BLaER1 treated with 17β-estradiol and CSF1 and Interleukin-3, amounts not matched to agents 10 nM and 100 nM (cell line): ENCODE measurements around the gene EMID1.

ENCODE experiments used
- H3K27ac ChIP-seq, 11 experiments: shearing (Covaris generic); formaldehyde crosslinking; 2 replicates each; pipeline ENCODE4 v1.8.1; 2022
- H3K27me3 ChIP-seq, 11 experiments: shearing (Covaris generic); formaldehyde crosslinking; 2 replicates each; pipeline ENCODE4 v1.8.1; 2022
- H3K36me3 ChIP-seq, 11 experiments: shearing (Covaris generic); formaldehyde crosslinking; 2 replicates each; pipeline ENCODE4 v1.8.1; 2022
- H3K4me1 ChIP-seq, 10 experiments: shearing (Covaris generic); formaldehyde crosslinking; 2 replicates each; pipeline ENCODE4 v1.8.1; 2022
- H3K4me2 ChIP-seq, 11 experiments: shearing (Covaris generic); formaldehyde crosslinking; 2 replicates each; pipeline ENCODE4 v1.8.1; 2022
- H3K4me3 ChIP-seq, 10 experiments: shearing (Covaris generic); formaldehyde crosslinking; 2 replicates each; pipeline ENCODE4 v1.8.1; 2022
- H3K9ac ChIP-seq, 11 experiments: shearing (Covaris generic); formaldehyde crosslinking; 2 replicates each; pipeline ENCODE4 v1.8.1; 2022
- H3K9me3 ChIP-seq, 11 experiments: shearing (Covaris generic); formaldehyde crosslinking; replicated peaks in 1 of 11; 2 replicates each; pipeline ENCODE4 v1.8.1; 2022
- H4K20me1 ChIP-seq, 11 experiments: shearing (Covaris generic); formaldehyde crosslinking; 2 replicates each; pipeline ENCODE4 v1.8.1; 2022
- Cebpa-rat ChIP-seq, 11 experiments: shearing (Covaris generic); IDR thresholded peaks; 2 replicates each; pipeline ENCODE4 v1.8.1; 2022

Gene EMID1

DNA sequence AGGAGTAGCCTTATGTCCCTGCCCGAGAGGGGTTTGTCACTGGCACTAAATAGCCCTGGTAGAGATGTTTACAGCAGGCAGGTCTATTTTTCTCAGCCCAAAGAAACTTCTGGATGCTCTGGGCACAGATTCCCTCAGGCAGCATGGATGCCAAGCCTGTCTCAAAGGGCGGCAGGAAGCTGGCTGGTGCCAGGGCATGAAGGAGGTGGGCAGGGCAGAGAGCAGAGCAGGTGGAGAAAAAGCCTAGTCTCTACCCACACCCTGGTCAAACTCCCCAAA, 96.6 kb downstream of the EMID1 start:
- TF ChIP-seq Cebpa-rat (IDR thresholded peaks at IDR 0.05) = no peak
- Histone ChIP-seq H3K4me3 (no peak overlapping the region), H3K9ac (peak overlapping the region in 5 of 11 experiments; percentile 15 to 50 (median 31); a peak in 5 of 22 replicates), H3K36me3 (peaks cover 38 to 44% (median 40%) of the 10 kb centered on the region in 11 experiments), H3K4me2 (peak overlapping the region; percentile 59 to 99 (median 77); a peak in 21 of 22 replicates), H3K4me1 (peaks cover 44 to 61% (median 49%) of the 10 kb centered on the region in 10 experiments), H3K27ac (peak overlapping the region in 6 of 11 experiments; percentile 32 to 63 (median 53); a peak in 10 of 22 replicates), H4K20me1 (peaks cover 35 to 63% (median 61%) of the 10 kb centered on the region in 11 experiments), H3K9me3 (no peaks in the 10 kb centered on the region), H3K27me3 (peaks cover 0 to 27% (median 23%) of the 10 kb centered on the region in 11 experiments; a peak in 18 of 22 replicates)

DNA sequence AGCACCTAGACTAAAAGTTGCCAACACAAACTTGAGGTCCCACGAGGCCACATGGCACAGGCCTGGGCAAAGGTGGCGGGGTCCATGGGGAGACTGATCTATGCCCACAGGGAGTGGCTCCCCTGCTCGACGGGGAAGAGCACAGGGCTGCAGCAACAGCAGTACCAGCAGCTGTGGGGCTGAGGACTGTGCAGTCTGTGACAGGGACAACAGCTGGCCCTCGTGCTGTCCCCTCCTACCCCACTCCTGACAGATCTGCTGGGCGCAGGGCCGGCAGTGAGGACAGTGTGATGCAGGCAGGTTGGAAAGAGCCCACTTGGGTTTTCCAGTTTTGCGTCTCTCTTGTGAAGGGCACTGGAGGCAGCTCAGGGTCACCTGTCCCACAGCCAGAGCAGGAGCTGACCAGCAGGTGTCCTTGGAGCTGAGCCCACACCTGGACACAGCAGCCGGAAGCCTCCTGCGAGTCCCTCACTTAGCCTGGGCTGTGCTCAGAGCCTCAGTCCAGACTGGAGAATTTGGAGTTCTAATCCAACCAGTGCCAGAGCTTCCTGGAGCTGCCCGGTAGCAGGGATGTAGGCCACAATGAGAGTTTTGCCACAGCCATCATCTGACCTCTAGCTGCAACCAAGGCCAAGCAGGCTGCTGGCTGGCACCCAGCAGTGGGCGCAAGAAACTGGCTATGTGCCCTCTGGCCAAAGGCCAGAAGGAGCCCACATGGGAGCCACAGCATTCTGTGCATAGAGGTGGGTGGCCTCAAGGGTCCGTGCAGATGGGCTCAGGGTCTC, 97.2 kb downstream of the EMID1 start:
- no peaks in the 10 kb centered on the region for H3K9me3 ChIP-seq
- H3K4me3 ChIP-seq = no peak overlapping the region
- peak overlapping the region in 9 of 11 experiments; percentile 8 to 50 (median 31); a peak in 15 of 22 replicates for H3K9ac ChIP-seq
- H3K27ac ChIP-seq = peak overlapping the region in 10 of 11 experiments; percentile 29 to 63 (median 49); a peak in 20 of 22 replicates
- TF ChIP-seq Cebpa-rat (IDR thresholded peaks at IDR 0.05) = no peak
- H3K36me3 ChIP-seq = peaks cover 33 to 39% (median 35%) of the 10 kb centered on the region in 11 experiments
- peak overlapping the region; percentile 59 to 99 (median 77) for H3K4me2 ChIP-seq
- peaks cover 30 to 63% (median 57%) of the 10 kb centered on the region in 11 experiments for H4K20me1 ChIP-seq
- peaks cover 0 to 32% (median 29%) of the 10 kb centered on the region in 11 experiments; a peak in 18 of 22 replicates for H3K27me3 ChIP-seq
- H3K4me1 ChIP-seq = peaks cover 47 to 66% (median 51%) of the 10 kb centered on the region in 10 experiments

DNA sequence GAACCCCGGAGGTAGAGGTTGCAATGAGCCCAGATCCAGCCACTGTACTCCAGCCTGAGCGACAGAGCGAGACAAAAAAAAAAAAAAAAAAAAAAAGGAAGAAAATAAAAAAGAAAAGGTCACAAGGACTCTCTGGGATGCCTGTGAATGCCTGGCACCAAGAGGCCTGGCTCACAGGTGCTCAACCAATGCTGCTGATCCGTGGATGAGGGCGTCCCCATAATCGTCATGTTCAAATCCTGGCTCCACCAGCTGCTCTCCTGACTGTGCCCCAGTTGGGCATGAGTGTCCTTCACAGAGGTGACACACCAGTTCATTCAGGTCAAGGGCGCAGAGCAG, 100.1 kb downstream of the EMID1 start:
- Histone ChIP-seq H3K9me3 (no peaks in the 10 kb centered on the region), H3K36me3 (peaks cover 3 to 10% (median 6%) of the 10 kb centered on the region in 11 experiments), H3K27ac (peak overlapping the region in 3 of 11 experiments; percentile 51 to 82 (median 80); a peak in 5 of 22 replicates), H3K4me1 (peaks cover 70 to 95% (median 79%) of the 10 kb centered on the region in 10 experiments), H4K20me1 (peaks cover 9 to 59% (median 47%) of the 10 kb centered on the region in 11 experiments; a peak in 21 of 22 replicates), H3K4me2 (peak overlapping the region; percentile 89 to 99 (median 99)), H3K27me3 (peaks cover 0 to 49% (median 44%) of the 10 kb centered on the region in 11 experiments; a peak in 18 of 22 replicates), H3K4me3 (peak overlapping the region in 9 of 10 experiments; percentile 60 to 82 (median 64); a peak in 10 of 20 replicates), H3K9ac (peak overlapping the region in 8 of 11 experiments; percentile 63 to 96 (median 78); a peak in 10 of 22 replicates)
- no peak for TF ChIP-seq Cebpa-rat (IDR thresholded peaks at IDR 0.05)

DNA sequence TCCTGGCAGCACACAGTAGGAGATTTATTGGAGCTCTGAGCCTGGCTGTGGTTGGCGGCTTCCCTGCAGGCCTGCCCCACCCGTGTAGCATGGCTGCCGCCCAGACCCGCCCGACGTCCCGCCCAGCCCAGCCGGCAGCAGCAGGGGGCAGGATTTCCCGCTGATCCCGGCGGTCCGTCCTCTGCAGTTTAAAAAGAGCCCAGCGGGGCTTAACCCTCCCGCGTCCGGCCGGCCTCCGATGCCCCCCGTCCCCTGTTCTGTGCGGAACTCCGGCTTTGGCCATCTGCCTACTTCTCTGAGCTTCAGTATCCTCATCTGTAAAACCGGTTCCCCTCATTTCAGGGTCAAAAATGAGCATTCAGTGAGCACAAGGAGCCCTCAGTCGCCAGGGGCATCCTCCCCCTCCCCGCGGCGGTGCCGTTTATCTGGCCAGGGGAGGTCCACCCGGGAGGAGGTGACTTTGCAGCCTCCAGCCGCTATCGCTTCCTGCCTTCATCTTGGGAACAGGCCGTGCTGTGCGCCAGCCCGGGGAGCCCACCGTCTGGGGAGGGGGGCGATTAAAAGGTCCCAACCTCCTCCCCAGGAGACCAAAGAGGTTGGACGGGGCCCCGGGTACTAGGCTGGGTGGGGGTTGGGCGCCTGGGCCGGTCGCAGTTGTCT, 100.6 kb downstream of the EMID1 start, which contains the start of gene GAS2L1:
Gene GAS2L1 (plus strand): TSS at position 476 of the 660 bp plus-strand sequence. CDS start 1,456 bp downstream, outside the sequence.
- H3K36me3 ChIP-seq = peaks cover 0 to 5% (median under 1%) of the 10 kb centered on the region in 11 experiments; a peak in 9 of 22 replicates
- H3K9me3 ChIP-seq = no peaks in the 10 kb centered on the region
- H3K4me1 ChIP-seq = peaks cover 75 to 95% (median 83%) of the 10 kb centered on the region in 10 experiments
- peak within 1 kb of the TSS; percentile 60 to 82 (median 65) for H3K4me3 ChIP-seq
- TF ChIP-seq Cebpa-rat (IDR thresholded peaks at IDR 0.05) = no peak
- peaks cover 5 to 58% (median 42%) of the 10 kb centered on the region in 11 experiments; a peak in 21 of 22 replicates for H4K20me1 ChIP-seq
- H3K9ac ChIP-seq = peak within 1 kb of the TSS; percentile 62 to 96 (median 77)
- H3K27me3 ChIP-seq = peaks cover 0 to 49% (median 44%) of the 10 kb centered on the region in 11 experiments; a peak in 18 of 22 replicates
- H3K27ac ChIP-seq = peak within 1 kb of the TSS; percentile 39 to 96 (median 60); a peak in 21 of 22 replicates
- peak within 1 kb of the TSS; percentile 89 to 99 (median 99) for H3K4me2 ChIP-seq

DNA sequence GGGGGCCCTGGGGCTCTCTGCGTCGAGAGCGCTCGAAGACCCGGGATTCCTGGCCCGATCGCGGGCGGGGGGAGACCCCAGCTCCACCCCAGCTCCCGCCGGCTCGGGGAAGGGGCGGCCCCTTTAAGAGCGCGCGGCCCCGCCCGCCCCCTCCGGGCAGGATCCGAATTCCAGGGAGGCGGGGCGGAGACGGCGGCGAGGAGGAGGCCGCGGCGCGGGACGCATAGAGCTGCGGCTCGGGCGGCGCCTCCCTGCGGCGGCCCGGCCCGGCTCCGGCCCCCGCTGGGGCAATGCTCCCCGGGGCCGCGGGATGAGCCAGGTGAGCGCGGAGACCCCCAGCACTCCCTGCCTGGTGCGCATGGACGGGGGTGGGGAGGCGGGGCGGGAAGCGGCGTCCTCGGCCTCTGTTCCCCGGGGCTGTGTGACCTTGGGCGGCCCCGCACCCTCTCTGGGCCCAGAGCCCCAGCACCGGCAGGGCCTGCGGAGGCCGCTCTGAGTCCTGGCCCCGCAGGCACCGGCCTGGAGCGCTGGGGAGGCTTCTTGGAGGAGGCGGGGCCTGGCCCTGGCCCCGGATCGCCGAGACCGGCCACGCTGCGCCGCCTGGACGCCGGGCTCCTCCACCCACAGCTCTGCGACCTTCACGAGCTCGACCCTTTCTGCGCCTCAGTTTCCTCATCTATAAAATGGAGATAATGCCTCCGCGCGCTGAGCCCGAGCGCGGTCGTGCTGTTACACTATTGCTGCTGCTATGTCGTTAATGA, 101.3 kb downstream of the EMID1 start:
- Histone ChIP-seq H3K9me3 (no peaks in the 10 kb centered on the region), H4K20me1 (peaks cover 8 to 58% (median 42%) of the 10 kb centered on the region in 11 experiments; a peak in 19 of 22 replicates), H3K27me3 (peaks cover 0 to 56% (median 48%) of the 10 kb centered on the region in 11 experiments; a peak in 18 of 22 replicates), H3K4me3 (peak overlapping the region; percentile 60 to 82 (median 65)), H3K9ac (peak overlapping the region; percentile 62 to 96 (median 77)), H3K27ac (peak overlapping the region; percentile 39 to 96 (median 60); a peak in 21 of 22 replicates), H3K36me3 (no peaks in the 10 kb centered on the region), H3K4me2 (peak overlapping the region; percentile 89 to 99 (median 99)), H3K4me1 (peaks cover 77 to 95% (median 87%) of the 10 kb centered on the region in 10 experiments)
- no peak for TF ChIP-seq Cebpa-rat (IDR thresholded peaks at IDR 0.05)

DNA sequence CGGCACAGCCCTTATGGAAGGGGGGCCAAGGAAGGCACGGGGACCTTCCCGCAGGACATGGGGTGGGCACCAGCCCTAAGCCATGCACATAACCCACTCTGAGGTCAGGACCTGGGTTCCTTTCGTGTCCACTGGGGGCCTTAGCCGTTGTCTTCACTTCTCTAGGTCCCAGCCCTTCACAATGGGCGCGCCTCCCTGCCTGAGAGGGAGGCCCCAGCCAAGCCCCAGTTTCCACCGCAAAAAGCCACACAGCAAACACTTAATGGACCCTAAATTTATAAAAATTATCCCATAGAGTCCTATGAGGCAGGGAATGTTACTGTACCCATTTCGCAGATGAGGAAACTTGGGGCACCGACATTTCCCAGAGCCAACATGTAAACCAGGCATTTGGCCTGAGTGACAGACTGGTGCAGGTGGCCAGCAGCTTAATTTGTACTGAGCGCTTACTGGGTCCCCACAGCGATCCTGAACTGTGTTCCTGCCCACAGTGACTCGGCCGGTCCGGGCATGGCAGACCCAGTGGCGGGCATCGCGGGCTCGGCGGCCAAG, 102.0 kb downstream of the EMID1 start:
- peak overlapping the region in 1 of 11 experiments; percentile 86; a peak in 1 of 22 replicates for H3K27ac ChIP-seq
- peak overlapping the region in 6 of 10 experiments; percentile 61 to 82 (median 68); a peak in 10 of 20 replicates for H3K4me3 ChIP-seq
- H3K27me3 ChIP-seq = peaks cover 3 to 62% (median 54%) of the 10 kb centered on the region in 11 experiments; a peak in 19 of 22 replicates
- peak overlapping the region in 4 of 11 experiments; percentile 78 to 96 (median 85); a peak in 7 of 22 replicates for H3K9ac ChIP-seq
- no peaks in the 10 kb centered on the region for H3K9me3 ChIP-seq
- peak overlapping the region; percentile 60 to 99 (median 99); a peak in 21 of 22 replicates for H3K4me2 ChIP-seq
- no peak for TF ChIP-seq Cebpa-rat (IDR thresholded peaks at IDR 0.05)
- H4K20me1 ChIP-seq = peaks cover 7 to 58% (median 36%) of the 10 kb centered on the region in 11 experiments; a peak in 19 of 22 replicates
- H3K4me1 ChIP-seq = peaks cover 71 to 94% (median 85%) of the 10 kb centered on the region in 10 experiments
- no peaks in the 10 kb centered on the region for H3K36me3 ChIP-seq

DNA sequence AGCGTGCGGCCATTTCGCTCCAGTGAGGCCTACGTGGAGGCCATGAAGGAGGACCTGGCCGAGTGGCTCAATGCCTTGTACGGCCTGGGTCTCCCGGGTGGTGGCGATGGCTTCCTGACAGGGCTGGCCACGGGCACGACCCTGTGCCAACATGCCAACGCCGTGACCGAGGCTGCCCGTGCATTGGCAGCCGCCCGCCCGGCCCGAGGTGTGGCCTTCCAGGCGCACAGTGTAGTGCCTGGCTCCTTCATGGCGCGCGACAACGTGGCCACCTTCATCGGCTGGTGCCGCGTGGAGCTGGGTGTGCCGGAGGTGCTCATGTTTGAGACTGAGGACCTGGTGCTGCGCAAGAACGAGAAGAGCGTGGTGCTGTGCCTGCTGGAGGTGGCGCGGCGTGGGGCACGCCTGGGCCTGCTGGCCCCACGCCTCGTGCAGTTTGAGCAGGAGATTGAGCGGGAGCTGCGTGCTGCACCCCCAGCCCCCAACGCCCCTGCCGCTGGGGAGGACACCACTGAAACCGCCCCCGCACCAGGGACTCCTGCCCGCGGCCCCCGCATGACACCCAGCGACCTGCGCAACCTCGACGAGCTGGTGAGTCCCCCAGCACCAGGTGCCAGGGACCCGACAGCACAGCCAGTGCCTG, 102.6 kb downstream of the EMID1 start:
- H3K9ac ChIP-seq = peak overlapping the region in 3 of 11 experiments; percentile 5 to 55 (median 38); a peak in 2 of 22 replicates

More for the DNA sequence above, 102.6 kb downstream of the EMID1 start:
- peak overlapping the region; percentile 60 to 99 (median 89) for H3K4me2 ChIP-seq
- no peak for TF ChIP-seq Cebpa-rat (IDR thresholded peaks at IDR 0.05)
- no peak overlapping the region for H3K27ac ChIP-seq
- H3K9me3 ChIP-seq = no peaks in the 10 kb centered on the region
- H3K4me3 ChIP-seq = peak overlapping the region in 3 of 10 experiments; percentile 26 to 82 (median 31); a peak in 5 of 20 replicates
- H4K20me1 ChIP-seq = peaks cover 7 to 58% (median 30%) of the 10 kb centered on the region in 11 experiments; a peak in 19 of 22 replicates
- H3K4me1 ChIP-seq = peaks cover 65 to 88% (median 79%) of the 10 kb centered on the region in 10 experiments
- H3K27me3 ChIP-seq = peaks cover 8 to 68% (median 60%) of the 10 kb centered on the region in 11 experiments
- H3K36me3 ChIP-seq = no peaks in the 10 kb centered on the region
